ENCODE results near the gene SV2B.

The SV2B gene

DNA sequence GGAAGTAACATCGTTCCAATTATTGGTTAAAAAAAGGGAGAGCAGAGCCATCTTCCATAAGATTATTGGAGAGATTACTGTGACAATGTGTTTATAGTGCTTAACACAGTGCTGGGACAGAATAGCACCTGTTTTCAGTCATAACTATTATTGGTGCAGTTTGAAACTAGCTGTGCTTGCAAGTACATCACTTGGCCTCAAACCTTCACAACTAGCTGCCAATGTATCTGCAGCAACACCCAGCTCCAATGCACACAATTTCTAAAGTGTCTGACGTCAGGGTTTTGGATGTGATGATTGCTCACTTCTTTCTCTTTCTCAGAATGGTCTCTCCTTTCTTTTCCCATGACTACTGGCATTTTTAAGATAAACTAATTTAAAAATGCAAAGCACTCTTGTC lies 246.2 kb downstream of the SV2B start:
- in situ Hi-C loops (cut with MboI; ENCODE audit: low sequenced_read_pairs) = no loop called here

DNA sequence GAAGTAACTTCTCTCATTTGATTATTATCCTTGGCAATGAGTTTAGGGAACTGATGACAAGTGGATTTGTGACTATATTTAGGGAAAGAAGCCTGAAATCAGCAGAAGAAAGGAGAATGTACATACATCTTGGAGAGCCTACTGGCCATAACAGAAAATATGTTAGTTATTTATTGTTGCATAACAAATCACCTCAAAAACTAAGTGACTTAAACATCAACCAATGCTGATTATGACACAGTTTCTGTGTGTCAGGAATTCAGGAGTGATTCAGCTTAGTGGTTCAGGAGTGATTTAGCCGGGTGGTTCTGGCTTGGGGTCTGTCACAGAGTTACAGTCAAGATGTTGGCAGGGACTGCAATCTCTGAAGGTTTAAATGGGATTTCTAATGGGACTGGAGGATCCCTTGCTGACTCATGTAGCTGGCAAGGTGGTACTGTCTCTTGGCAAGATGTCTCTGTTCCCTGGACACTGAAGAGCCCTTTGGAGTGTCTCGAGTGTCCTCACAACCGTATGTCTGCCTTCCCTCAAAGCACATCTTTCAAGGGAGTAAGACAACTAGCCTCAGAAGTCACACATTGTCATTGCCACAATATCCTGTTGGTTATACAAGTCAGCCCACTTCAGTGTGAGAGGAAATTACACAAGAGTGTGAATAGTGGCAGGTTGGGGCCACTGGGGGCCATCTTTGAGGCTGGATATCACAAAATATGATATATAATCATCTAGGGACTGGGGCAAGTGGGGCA lies 248.9 kb downstream of the SV2B start:
- in situ Hi-C loops (cut with MboI; ENCODE audit: low sequenced_read_pairs) = no loop called here

Measured in HL-60/S4 treated with retinoic acid at 250 ng/mL for 4 days and 3 days (cell line).